Erythroblast (primary cell): ENCODE measurements around the gene KRTAP9-6.

Experiments used
- GATA1 ChIP-seq: IDR thresholded peaks from 2 replicates; pipeline ENCODE4 v1.6.1; 2011; ENCODE audit warnings: low read depth, mild to moderate bottlenecking, control low read depth, low read length, moderate library complexity
- POLR2A ChIP-seq: IDR thresholded peaks from 2 replicates; pipeline ENCODE4 v1.6.1; 2011; ENCODE audit warnings: mild to moderate bottlenecking, low read length

DNA sequence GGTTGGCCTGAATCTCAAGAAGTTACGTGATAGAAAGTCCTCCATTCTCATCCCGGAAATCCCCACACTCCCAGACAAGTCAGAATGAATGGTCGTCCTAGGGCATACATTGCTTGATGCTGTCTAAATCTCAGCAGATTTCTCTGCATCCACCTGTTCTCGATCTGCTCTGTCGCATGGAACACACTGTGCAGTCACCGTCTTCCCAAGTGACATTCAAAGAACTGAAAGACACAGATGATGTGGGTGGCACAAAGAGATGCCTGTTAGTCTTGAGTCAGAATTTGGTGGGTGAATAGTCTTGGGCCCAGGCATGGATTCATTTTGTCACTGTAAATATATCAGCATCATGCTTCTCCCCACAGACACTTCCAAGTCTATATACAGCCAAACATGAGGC is 33.4 kb upstream of the KRTAP9-6 start:
- TF ChIP-seq POLR2A (no peak), GATA1 (no peak)
